Measurements from ENCODE around the gene ALKBH7. TPM values are rescaled to one million over a fixed set of nuclear protein-coding genes. Genes with fewer than 3 reads are reported as not detected.

ALKBH7 gene
- total and polyA plus RNA-seq, 2 experiments from 2014 or later = 75.4 to 76.1 TPM

GRCh38 chr19:6417713-6418561 lies 45.3 kb downstream of the ALKBH7 start:
- Histone ChIP-seq H3K4me2 (no peak overlapping the region), H3K9me2 (ENCODE audit: insufficient read depth) (no peaks in the 10 kb centered on the region), H3K4me3 (no peak overlapping the region), H3K27me3 (ENCODE audit: insufficient read depth) (no peaks in the 10 kb centered on the region), H3K36me3 (ENCODE audit: insufficient read depth) (peaks cover 43% of the 10 kb centered on the region), H3K79me2 (replicated peaks; ENCODE audit: insufficient read depth) (peaks cover 48% of the 10 kb centered on the region), H3K4me1 (ENCODE audit: insufficient read depth) (peaks cover 10% of the 10 kb centered on the region; the same call in 1 of the 2 replicates), H3F3A (replicated peaks; ENCODE audit: low read depth) (peaks cover 23% of the 10 kb centered on the region; the same call in 1 of the 2 replicates), H3K27ac (ENCODE audit: low read depth) (no peak overlapping the region), H4K20me1 (replicated peaks; ENCODE audit: insufficient read depth) (peaks cover 44% of the 10 kb centered on the region), H2AFZ (no peak overlapping the region)
- Mint-ChIP-seq H3K9me3 (no peaks in the 10 kb centered on the region; the same call in 1 of the 3 replicates), H3K36me3 (ENCODE audit: low read depth) (peaks cover 95% of the 10 kb centered on the region), H3K4me1 (peaks cover 25% of the 10 kb centered on the region), H3K4me3 (no peak overlapping the region), H3K27ac (no peak overlapping the region), H3K27me3 (ENCODE audit: insufficient read depth, low read depth, poor library complexity) (peaks cover 10% of the 10 kb centered on the region)
- peak; percentile 23 to 63; a peak in 3 of 4 replicates for TF ChIP-seq CTCF (conservative IDR thresholded peaks at IDR 0.05; ENCODE audit: low read depth in 2 of 2)
- no peak for TF ChIP-seq REST (IDR thresholded peaks at IDR 0.05; ENCODE audit: unreplicated experiment)
- DNase-seq (ENCODE audit: low spot score) (peak; percentile 48), ATAC-seq (peak; percentile 32)

GRCh38 chr19:6418562-6418932 lies 46.0 kb downstream of the ALKBH7 start:
- no peak overlapping the region for H3K4me3 ChIP-seq
- H3K27me3 Mint-ChIP-seq (ENCODE audit: insufficient read depth, low read depth, poor library complexity) = peaks cover 16% of the 10 kb centered on the region
- no peak overlapping the region for H3K4me2 ChIP-seq
- no peaks in the 10 kb centered on the region for H3K9me2 ChIP-seq (ENCODE audit: insufficient read depth)
- peaks cover 55% of the 10 kb centered on the region for H3K79me2 ChIP-seq (replicated peaks; ENCODE audit: insufficient read depth)
- peaks cover 43% of the 10 kb centered on the region for H3K36me3 ChIP-seq (ENCODE audit: insufficient read depth)
- peaks cover 9% of the 10 kb centered on the region; the same call in 1 of the 2 replicates for H3K4me1 ChIP-seq (ENCODE audit: insufficient read depth)
- H2AFZ ChIP-seq = no peak overlapping the region
- peaks cover 45% of the 10 kb centered on the region for H4K20me1 ChIP-seq (replicated peaks; ENCODE audit: insufficient read depth)
- no peak overlapping the region for H3K27ac Mint-ChIP-seq
- no peaks in the 10 kb centered on the region; the same call in 1 of the 3 replicates for H3K9me3 Mint-ChIP-seq
- peaks cover 24% of the 10 kb centered on the region for H3K4me1 Mint-ChIP-seq
- DNase-seq (ENCODE audit: low spot score) (no peak), ATAC-seq (no peak)
- H3K27me3 ChIP-seq (ENCODE audit: insufficient read depth) = no peaks in the 10 kb centered on the region
- H3K36me3 Mint-ChIP-seq (ENCODE audit: low read depth) = peaks cover 95% of the 10 kb centered on the region
- no peak overlapping the region for H3K4me3 Mint-ChIP-seq
- H3F3A ChIP-seq (replicated peaks; ENCODE audit: low read depth) = peaks cover 23% of the 10 kb centered on the region; the same call in 1 of the 2 replicates
- no peak overlapping the region for H3K27ac ChIP-seq (ENCODE audit: low read depth)
- TF ChIP-seq JUNB (IDR thresholded peaks at IDR 0.05; ENCODE audit: unreplicated experiment) (no peak), ZNF462 (CRISPR knock-in tag; IDR thresholded peaks at IDR 0.05) (no peak), ZNF331 (CRISPR knock-in tag; IDR thresholded peaks at IDR 0.05; ENCODE audit: low read depth) (no peak), STAT1 (IDR thresholded peaks at IDR 0.05; ENCODE audit: unreplicated experiment) (no peak), ZNF114 (CRISPR knock-in tag; IDR thresholded peaks at IDR 0.05) (no peak), EZH2 (IDR thresholded peaks at IDR 0.05; ENCODE audit: low read depth, unreplicated experiment) (no peak)
